AG09319 (cell line): Measurements from ENCODE around the gene SUFU.
"Not testable (repeated sequence)": the region's sequence is repeated elsewhere in the genome, so short reads cannot be mapped to it uniquely, and the experiment has no call there.

Experiments used
- DNase-seq: peaks from one replicate; pipeline ENCODE4 v3.0.0-alpha.2; 2010; ENCODE audit warnings: low read depth; ENCODE audit errors: extremely low read depth
- TF ChIP-seq, protein P1 (sequence below): IDR thresholded peaks from 2 replicates; pipeline ENCODE4 v1.5.1; 2011; ENCODE audit warnings: low read depth, mild to moderate bottlenecking, inconsistent platforms, low read length, moderate library complexity

SUFU gene

DNA sequence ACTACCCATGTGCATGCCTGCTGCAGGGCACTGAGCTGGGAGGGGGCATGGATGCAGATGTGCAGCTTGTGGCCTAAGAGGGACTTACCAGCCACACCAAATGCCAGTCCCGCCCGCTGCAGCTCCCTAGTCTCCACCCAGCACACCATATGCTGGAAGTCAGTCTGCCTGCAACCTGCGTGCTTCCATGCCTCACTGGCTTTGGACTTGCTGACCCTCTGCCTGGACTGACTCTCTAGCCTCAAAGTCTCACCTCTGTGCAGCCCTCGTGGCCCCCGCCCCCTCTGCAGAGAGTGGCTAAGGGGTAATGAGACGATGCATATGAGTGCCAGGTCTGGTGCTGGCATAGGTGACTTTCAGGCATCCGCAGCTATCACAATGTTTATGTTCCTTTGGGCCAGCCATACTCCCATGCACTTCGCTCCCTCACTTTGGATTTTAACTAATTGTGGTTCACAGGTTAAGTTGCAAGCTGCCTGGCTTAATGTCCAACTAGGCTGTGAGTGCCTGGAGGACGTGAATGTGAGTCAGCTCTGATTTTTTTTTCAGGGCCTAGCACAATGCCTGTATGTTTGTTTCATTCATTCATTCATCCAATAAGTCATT lies 162.2 kb downstream of the SUFU start:
- DNase-seq = no peak
- TF ChIP-seq, protein P1, sequence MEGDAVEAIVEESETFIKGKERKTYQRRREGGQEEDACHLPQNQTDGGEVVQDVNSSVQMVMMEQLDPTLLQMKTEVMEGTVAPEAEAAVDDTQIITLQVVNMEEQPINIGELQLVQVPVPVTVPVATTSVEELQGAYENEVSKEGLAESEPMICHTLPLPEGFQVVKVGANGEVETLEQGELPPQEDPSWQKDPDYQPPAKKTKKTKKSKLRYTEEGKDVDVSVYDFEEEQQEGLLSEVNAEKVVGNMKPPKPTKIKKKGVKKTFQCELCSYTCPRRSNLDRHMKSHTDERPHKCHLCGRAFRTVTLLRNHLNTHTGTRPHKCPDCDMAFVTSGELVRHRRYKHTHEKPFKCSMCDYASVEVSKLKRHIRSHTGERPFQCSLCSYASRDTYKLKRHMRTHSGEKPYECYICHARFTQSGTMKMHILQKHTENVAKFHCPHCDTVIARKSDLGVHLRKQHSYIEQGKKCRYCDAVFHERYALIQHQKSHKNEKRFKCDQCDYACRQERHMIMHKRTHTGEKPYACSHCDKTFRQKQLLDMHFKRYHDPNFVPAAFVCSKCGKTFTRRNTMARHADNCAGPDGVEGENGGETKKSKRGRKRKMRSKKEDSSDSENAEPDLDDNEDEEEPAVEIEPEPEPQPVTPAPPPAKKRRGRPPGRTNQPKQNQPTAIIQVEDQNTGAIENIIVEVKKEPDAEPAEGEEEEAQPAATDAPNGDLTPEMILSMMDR = no peak

DNA sequence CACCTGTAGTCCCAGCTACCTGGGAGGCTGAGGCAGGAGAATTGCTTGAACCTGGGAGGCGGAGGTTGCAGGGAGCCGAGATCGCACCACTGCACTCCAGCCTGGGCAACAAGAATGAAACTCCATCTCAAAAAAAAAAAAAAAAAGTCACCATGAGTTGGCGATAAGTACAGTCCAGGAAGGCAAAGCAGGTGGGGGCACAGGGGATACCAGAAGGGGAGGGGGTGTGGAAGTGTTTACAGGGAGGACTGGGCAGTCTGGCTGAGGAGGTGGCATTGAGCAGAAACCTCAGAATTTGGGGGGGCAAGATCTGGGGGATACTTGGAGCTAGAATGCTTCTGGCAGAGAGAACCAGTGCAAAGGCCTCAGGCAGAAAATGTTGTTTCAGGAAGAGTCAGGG lies 163.6 kb downstream of the SUFU start:
- not testable (repeated sequence) for DNase-seq

GRCh38 chr10:102668326-102669107 lies 164.7 kb downstream of the SUFU start:
- TF ChIP-seq, protein P1 = no peak
- no peak for DNase-seq

DNA sequence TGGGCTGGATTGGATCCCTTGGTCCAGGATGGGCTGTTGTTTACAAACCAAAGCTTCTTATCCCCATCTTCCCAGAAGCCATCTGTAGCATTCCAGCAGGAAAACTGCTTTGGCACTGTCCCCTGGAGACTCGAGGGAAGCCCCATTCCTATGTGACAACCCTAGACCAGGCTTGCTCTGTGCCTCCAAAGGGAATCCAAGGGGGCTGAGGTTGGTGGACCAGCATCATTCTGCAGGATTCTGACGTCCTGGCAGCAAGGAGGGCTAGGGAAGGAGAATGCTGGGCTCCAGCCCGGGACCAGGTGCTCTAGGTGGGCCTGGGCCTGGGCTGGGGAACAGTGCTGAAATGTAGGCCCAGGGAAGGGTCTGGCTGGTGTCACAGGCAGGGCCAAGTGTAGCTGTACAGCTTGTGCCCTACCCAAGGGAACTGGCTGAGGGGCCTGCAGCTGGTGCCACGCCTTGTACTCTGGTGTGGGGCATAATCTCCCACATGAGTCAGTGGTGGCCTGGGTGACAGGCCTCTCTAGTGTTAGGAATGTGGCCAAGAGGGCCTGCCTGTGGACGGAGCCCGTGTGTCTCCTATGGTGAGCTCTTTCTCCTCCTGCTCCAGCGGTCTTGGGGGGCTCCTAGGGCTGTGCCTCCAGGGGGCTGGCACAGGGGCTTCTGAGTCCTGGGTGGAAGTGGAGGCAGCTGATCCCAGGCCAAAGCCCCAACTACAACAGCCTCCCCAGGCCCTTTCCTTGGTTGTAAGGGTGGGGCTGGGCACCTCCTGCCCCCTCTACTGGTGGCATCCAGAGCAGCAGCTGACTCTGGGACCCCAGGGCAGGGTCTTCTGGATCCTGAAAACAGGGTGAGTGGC lies 165.7 kb downstream of the SUFU start:
- TF ChIP-seq, protein P1 = peak; percentile 51
- no peak for DNase-seq

GRCh38 chr10:102670065-102670670 lies 166.4 kb downstream of the SUFU start:
- TF ChIP-seq, protein P1 = no peak
- DNase-seq = no peak

DNA sequence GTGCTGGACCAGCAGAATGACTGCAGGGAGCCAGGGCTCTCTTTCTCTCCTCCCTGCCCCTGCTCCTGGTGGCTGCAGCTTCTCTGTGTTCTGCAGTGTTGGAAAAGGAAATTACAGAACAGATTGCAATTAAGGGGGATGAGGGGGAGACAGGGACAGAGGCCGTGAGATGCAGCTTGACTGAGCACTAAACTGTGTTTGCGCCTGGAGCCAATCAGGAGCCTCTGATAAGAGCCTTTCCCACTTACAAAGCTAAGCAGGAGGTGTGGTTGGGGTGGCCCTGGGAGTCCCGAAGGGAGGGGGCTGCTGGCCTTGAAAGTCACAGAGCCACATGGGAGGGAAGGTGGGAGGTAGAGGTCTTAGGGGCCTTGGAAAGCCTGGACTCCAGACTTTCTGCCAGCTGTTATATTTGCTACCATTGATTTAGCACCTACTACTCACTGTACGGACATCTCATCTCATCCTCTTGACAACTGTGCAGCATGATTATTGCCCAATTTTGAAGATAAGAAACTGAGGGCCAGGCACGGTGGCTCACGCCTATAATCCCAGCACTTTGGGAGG lies 167.2 kb downstream of the SUFU start:
- DNase-seq = no peak
- TF ChIP-seq, protein P1 = no peak

DNA sequence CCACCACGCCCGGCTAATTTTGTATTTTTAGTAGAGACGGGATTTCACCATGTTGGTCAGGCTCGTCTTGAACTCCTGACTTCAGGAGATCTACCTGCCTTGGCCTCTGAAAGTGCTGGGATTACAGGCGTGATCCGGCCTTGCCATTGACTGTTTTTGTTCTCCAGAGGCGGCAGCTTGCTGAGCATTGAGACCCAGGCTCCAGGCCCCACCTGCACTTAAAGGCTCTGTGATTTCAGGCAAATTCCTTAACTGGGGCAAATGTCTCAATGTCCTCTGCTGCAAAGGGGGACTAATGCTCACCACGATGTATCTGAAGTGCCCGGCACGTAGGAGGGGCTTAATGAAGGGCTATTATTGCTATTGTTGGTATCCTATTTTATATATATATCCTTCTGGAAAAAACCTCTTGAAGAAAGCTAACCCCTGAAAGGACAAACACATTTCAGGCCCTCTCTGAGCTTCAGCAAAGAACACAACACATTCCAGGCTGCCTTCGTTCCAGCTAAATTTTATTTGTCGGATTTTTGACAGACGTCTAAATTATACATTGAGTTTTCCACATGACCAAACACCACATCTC lies 169.6 kb downstream of the SUFU start:
- no peak for DNase-seq
- TF ChIP-seq, protein P1 = no peak
